PC-3 (cell line): ENCODE results near the gene DNASE2. TPM values are rescaled to one million over a fixed set of nuclear protein-coding genes. Genes with fewer than 3 reads are reported as not detected.

Experiments used
- ATAC-seq: fragments of 200-7000 bp; cut with Tn5 transposase; 2 replicates; pipeline ENCODE4 v1.9.1; 2020; ENCODE audit warnings: mild to moderate bottlenecking, moderate library complexity
- BruUV-seq: library from RNA; stranded (reverse); fragments of 400-500 nt; replicated peaks from 2 replicates; lab custom pipeline; 2021; lab: Mats Ljungman, UMichigan
- CTCF ChIA-PET: fragments of 300-600 bp; sonication (Branson Sonifier 250); formaldehyde crosslinking; loops from one replicate; lab custom pipeline; 2022; ENCODE audit warnings: antibody characterized with exemption; lab: Charles Lee
- POLR2A ChIA-PET: fragments of 300-600 bp; sonication (Branson Sonifier 250); formaldehyde crosslinking; loops from one replicate; lab custom pipeline; 2022; ENCODE audit warnings: antibody characterized with exemption; ENCODE audit not compliant: unreplicated experiment; lab: Charles Lee
- DNase-seq: peaks from one replicate; pipeline ENCODE4 v3.0.0-alpha.2; 2015
- H2AFZ ChIP-seq: fragments of 300-600 bp; sonication (generic); 2 replicates; pipeline ENCODE4 v1.6.0; 2016; ENCODE audit warnings: antibody characterized with exemption, low read length
- H3F3A ChIP-seq: fragments of 300-600 bp; sonication (generic); one replicate; pipeline ENCODE4 v1.6.0; 2017; ENCODE audit warnings: antibody characterized with exemption, low read length, control low read depth, mild to moderate bottlenecking; ENCODE audit not compliant: unreplicated experiment
- H3K27ac ChIP-seq: fragments of 300-600 bp; sonication (generic); 2 replicates; pipeline ENCODE4 v1.5.1; 2016; ENCODE audit warnings: mild to moderate bottlenecking, low read length
- H3K27me3 ChIP-seq: fragments of 300-600 bp; sonication (generic); 2 replicates; pipeline ENCODE4 v1.6.1; 2016; ENCODE audit warnings: low read length, mixed read lengths
- H3K36me3 ChIP-seq: fragments of 300-600 bp; sonication (generic); 2 replicates; pipeline ENCODE4 v1.6.1; 2016; ENCODE audit warnings: low read depth, mixed run types, low read length, mixed read lengths
- H3K4me1 ChIP-seq: fragments of 300-600 bp; sonication (generic); 2 replicates; pipeline ENCODE4 v1.5.1; 2016; ENCODE audit warnings: low read length; ENCODE audit not compliant: insufficient read depth
- H3K4me2 ChIP-seq: fragments of 300-600 bp; sonication (generic); 2 replicates; pipeline ENCODE4 v1.6.0; 2016; ENCODE audit warnings: low read length
- H3K4me3 ChIP-seq: fragments of 300-600 bp; sonication (generic); 2 replicates; pipeline ENCODE4 v1.5.1; 2016; ENCODE audit warnings: mild to moderate bottlenecking, low read length, mixed read lengths
- H3K79me2 ChIP-seq: fragments of 300-600 bp; sonication (generic); 2 replicates; pipeline ENCODE4 v1.6.1; 2017; ENCODE audit warnings: low read length, mixed read lengths
- H3K9ac ChIP-seq: fragments of 300-600 bp; sonication (generic); 2 replicates; pipeline ENCODE4 v1.6.0; 2016; ENCODE audit warnings: mild to moderate bottlenecking, low read length
- H3K9me2 ChIP-seq: fragments of 300-600 bp; sonication (generic); replicated peaks from 2 replicates; pipeline ENCODE4 v1.6.1; 2016; ENCODE audit warnings: mixed run types, low read length, mixed read lengths
- H3K9me3 ChIP-seq: fragments of 300-600 bp; sonication (generic); 2 replicates; pipeline ENCODE4 v1.6.1; 2016; ENCODE audit warnings: low read length, mixed read lengths
- H4K20me1 ChIP-seq: fragments of 300-600 bp; sonication (generic); 2 replicates; pipeline ENCODE4 v1.6.1; 2016; ENCODE audit warnings: low read length, mixed read lengths
- EZH2 ChIP-seq: fragments of 300-600 bp; sonication (generic); IDR thresholded peaks from one replicate; pipeline ENCODE4 v1.6.1; 2017; ENCODE audit warnings: antibody characterized with exemption, mild to moderate bottlenecking, low read length; ENCODE audit not compliant: unreplicated experiment
- EZH2phosphoT487 ChIP-seq: fragments of 300-600 bp; sonication (generic); IDR thresholded peaks from 2 replicates; pipeline ENCODE4 v1.6.1; 2018; ENCODE audit warnings: mild to moderate bottlenecking, antibody characterized with exemption, low read length, borderline replicate concordance
- intact Hi-C: fragments of 100-400 bp; cut with micrococcal nuclease; formaldehyde crosslinking; loops from 2 replicates; pipeline ENCODE4 v1.9.0; 2023
- total RNA-seq: library from RNA; depleted of rRNA; stranded (reverse); fragments of >200 nt; gene quantifications from 2 replicates; pipeline ENCODE4 v1.2.3, GENCODE V29; 2014
- TF ChIP-seq, protein P1 (sequence below): fragments of 300-600 bp; sonication (generic); conservative IDR thresholded peaks from 2 replicates; pipeline ENCODE4 v1.5.1; 2017; ENCODE audit warnings: antibody characterized with exemption, low read depth, mild to moderate bottlenecking, low read length

DNASE2 gene
- total RNA-seq, 1 experiment from 2014 or later = 48.0 TPM

GRCh38 chr19:12880551-12881171 lies 588 bp downstream of the DNASE2 start:
- CTCF ChIA-PET = interaction anchor here (0.5 to 0.8 kb wide), 3 partner anchors 16 to 1069 kb away, joined by 3 to 5 read pairs (median 3); no protein-coding TSS in a partner anchor
- Histone ChIP-seq H3K27me3 (peaks cover 9% of the 10 kb centered on the region; the same call in 1 of the 2 replicates), H4K20me1 (no peaks in the 10 kb centered on the region), H3K9ac (peak overlapping the region; percentile 61), H3K4me2 (peak overlapping the region; percentile 93), H3K36me3 (no peaks in the 10 kb centered on the region; the same call in 1 of the 2 replicates), H3K27ac (no peak overlapping the region), H3K79me2 (0 out of 2 replicates have a peak, but pooled peaks cover 4% of the 10 kb centered on the region), H3K9me3 (peaks cover 9% of the 10 kb centered on the region; the same call in 1 of the 2 replicates), H2AFZ (peak overlapping the region; percentile 92), H3K4me1 (peaks cover 7% of the 10 kb centered on the region; the same call in 1 of the 2 replicates), H3F3A (no peaks in the 10 kb centered on the region), H3K4me3 (peak overlapping the region; percentile 93), H3K9me2 (no peaks in the 10 kb centered on the region)
- peak; percentile 25 for DNase-seq
- TSS peak; percentile 68 for BruUV-seq
- TF ChIP-seq EZH2phosphoT487 = no peak
- TF ChIP-seq, protein P1, sequence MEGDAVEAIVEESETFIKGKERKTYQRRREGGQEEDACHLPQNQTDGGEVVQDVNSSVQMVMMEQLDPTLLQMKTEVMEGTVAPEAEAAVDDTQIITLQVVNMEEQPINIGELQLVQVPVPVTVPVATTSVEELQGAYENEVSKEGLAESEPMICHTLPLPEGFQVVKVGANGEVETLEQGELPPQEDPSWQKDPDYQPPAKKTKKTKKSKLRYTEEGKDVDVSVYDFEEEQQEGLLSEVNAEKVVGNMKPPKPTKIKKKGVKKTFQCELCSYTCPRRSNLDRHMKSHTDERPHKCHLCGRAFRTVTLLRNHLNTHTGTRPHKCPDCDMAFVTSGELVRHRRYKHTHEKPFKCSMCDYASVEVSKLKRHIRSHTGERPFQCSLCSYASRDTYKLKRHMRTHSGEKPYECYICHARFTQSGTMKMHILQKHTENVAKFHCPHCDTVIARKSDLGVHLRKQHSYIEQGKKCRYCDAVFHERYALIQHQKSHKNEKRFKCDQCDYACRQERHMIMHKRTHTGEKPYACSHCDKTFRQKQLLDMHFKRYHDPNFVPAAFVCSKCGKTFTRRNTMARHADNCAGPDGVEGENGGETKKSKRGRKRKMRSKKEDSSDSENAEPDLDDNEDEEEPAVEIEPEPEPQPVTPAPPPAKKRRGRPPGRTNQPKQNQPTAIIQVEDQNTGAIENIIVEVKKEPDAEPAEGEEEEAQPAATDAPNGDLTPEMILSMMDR = no peak
- no peak for TF ChIP-seq EZH2
- POLR2A ChIA-PET = no interaction called here
- ATAC-seq = peak; percentile 60
- intact Hi-C loops = no loop called here

DNA sequence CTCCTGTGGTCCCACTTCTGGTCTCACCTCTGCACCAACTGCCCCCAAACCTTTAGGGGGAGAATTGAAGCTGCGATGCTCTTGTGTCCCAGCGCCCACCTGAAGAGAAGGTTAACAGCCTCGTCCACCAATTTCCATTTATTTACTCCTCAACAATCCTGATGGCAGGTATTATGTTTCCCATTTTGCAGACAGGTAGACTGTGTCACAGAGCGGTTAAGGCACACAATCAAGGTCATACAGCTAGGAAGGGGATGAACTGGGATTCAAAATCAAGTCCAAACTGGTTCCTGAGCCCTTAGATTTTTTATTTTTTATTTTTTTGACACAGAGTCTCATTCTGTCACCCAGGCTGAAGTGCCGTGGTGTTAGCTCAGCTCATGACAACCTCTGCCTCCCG lies 6.2 kb downstream of the DNASE2 start:
- Histone ChIP-seq H3K9me2 (no peaks in the 10 kb centered on the region), H3K4me1 (peaks cover 6% of the 10 kb centered on the region; the same call in 1 of the 2 replicates), H3K27ac (no peak overlapping the region), H3F3A (no peaks in the 10 kb centered on the region), H3K4me2 (no peak overlapping the region), H3K27me3 (no peaks in the 10 kb centered on the region), H3K9ac (no peak overlapping the region), H3K79me2 (no peaks in the 10 kb centered on the region), H4K20me1 (no peaks in the 10 kb centered on the region), H2AFZ (no peak overlapping the region), H3K4me3 (no peak overlapping the region), H3K36me3 (no peaks in the 10 kb centered on the region), H3K9me3 (no peaks in the 10 kb centered on the region)
- no peak for DNase-seq
- no TSS peak for BruUV-seq
- intact Hi-C loops = no loop called here
- TF ChIP-seq EZH2 = no peak
- no peak for ATAC-seq
- ChIA-PET POLR2A (no interaction called here), CTCF (no interaction called here)

- Histone ChIP-seq H3F3A (no peaks in the 10 kb centered on the region), H3K9ac (no peak overlapping the region), H3K27me3 (no peaks in the 10 kb centered on the region), H3K4me1 (peaks cover 6% of the 10 kb centered on the region; the same call in 1 of the 2 replicates), H3K9me3 (no peaks in the 10 kb centered on the region), H3K27ac (no peak overlapping the region), H3K9me2 (no peaks in the 10 kb centered on the region), H3K4me3 (no peak overlapping the region; the same call in 1 of the 2 replicates), H2AFZ (no peak overlapping the region), H4K20me1 (no peaks in the 10 kb centered on the region), H3K36me3 (no peaks in the 10 kb centered on the region), H3K79me2 (no peaks in the 10 kb centered on the region), H3K4me2 (peak overlapping the region; percentile 60)
- CTCF ChIA-PET = no interaction called here
- intact Hi-C loops = no loop called here
- no TSS peak for BruUV-seq
- TF ChIP-seq EZH2 (no peak), EZH2phosphoT487 (no peak)
- TF ChIP-seq, protein P1 = no peak
- no peak for DNase-seq
- POLR2A ChIA-PET = no interaction called here
- ATAC-seq = no peak
Observed at GRCh38 chr19:12873891-12874745, 7.1 kb downstream of the DNASE2 start.
